RCC 7860 (cell line): ENCODE data around the gene GALNT18.
A peak's percentile ranks its signal among the peaks of the same experiment; 100 is the strongest.

Experiments
- DNase-seq: peaks from one replicate; pipeline ENCODE4 v3.0.0-alpha.2; 2015; ENCODE audit warnings: low spot score
- FAIRE-seq: peaks from 2 replicates; lab custom pipeline; 2012; peaks lifted over from hg19 to GRCh38; lab: Jason Lieb, UNC

GALNT18 gene

GRCh38 chr11:11621573-11622339, at the start of gene GALNT18:
Gene GALNT18 (minus strand): TSS chr11:11622005.
- peak; percentile 82 for DNase-seq
- no peak for FAIRE-seq

- no peak for FAIRE-seq
- no peak for DNase-seq
Observed at GRCh38 chr11:11670574-11670973, 48.8 kb upstream of the GALNT18 start.

- FAIRE-seq (no peak), DNase-seq (no peak)
Observed at GRCh38 chr11:11669233-11669846, 47.5 kb upstream of the GALNT18 start.

- FAIRE-seq (no peak), DNase-seq (no peak)
Observed at GRCh38 chr11:11668781-11669180, 47.0 kb upstream of the GALNT18 start.

- FAIRE-seq = no peak
- no peak for DNase-seq
Observed at GRCh38 chr11:11668274-11668673, 46.5 kb upstream of the GALNT18 start.

DNA sequence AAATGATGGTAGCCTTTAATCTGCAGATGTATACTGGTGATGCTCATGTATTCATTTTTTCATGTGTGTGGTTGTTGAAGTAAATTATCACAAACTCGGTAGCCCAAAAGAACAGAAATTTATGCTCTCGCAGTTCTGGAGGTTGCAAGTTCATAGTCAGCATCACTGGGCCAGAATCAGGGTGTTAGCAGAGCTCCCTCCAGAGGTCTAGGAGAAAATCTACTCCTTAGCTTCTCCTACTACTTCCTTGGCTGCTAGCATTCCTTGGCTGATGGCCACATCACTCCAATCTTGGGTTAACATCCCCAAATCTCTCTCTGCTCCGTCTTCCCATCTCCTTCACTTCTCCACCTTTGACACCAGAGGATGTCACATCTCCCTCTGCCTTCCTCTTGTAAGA, 45.3 kb upstream of the GALNT18 start:
- FAIRE-seq (no peak), DNase-seq (no peak)

DNA sequence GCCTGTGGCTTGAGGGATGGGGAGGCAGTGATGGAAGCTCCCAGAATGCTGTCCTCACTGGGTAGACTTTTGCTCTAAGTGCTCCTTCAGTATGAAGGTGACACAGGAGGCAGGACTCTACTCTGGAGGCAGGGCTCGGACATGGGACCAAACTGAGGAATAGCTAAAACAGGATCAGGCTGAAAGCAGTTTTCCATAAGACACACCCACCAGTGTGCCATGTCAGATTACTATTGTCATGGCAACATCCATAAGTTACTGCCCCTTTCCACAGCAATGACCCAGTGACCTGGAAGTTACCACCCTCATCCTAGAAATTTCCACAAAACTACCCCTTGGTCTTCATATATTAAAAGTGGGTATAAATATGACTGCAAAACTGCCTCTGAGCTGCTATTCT, 43.6 kb upstream of the GALNT18 start:
- DNase-seq (no peak), FAIRE-seq (no peak)

- DNase-seq = no peak
- FAIRE-seq = no peak
Observed at GRCh38 chr11:11663907-11664306, 42.1 kb upstream of the GALNT18 start.

- no peak for DNase-seq
- no peak for FAIRE-seq
Observed at GRCh38 chr11:11662578-11662977, 40.8 kb upstream of the GALNT18 start.

DNA sequence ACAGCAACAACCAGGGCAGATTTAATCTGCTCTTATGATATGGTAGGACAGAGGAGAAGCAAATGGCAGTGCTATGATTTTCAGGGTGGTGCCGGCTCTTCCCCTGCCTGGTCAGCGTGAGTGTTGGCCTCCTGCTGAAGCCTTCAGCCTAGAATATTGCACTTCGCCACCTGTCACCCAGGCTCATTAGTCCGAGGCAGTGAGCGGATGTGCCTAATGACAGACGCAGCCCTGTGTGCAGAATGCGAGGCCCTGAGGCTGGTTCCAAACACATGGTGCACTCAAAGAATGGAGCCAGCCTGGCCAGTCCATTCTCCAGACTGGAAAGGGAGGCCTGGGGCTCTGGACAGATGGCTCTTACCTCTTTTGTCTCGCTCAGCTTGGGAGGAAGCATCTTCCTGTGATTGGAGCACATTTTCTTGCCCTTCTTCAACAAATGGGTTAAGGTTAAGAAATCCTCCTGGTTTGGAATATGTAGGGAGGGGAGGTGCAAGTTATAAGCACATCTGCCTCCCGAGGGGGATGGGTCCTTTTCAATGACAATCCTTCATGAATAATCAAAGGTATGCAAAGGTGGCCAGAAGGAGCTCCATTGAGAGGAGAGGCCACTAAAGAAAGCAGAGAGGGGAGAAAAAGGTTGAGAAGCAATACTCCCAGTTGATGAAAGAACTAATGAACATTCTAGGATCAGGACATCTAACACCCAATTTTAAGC, 39.7 kb upstream of the GALNT18 start:
- DNase-seq (no peak), FAIRE-seq (no peak)

DNA sequence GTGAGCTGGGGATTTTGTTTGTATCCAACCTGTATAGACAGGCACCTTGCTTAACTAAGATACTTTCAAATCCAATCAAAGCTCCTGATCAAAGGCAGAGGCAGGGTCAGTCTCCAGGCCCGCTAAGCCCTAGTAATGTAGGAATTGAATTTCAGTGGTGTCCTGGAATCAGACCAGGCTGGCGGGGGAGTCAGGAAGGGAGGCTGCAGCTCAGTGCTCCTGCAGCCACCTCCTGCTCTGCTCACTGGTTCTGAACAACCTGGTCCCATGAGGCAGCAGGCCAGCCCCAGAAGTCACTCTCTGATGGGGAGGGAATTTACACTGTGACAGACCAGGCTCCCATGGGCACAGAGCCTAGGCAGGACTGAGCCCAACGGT, 38.5 kb upstream of the GALNT18 start:
- no peak for FAIRE-seq

GRCh38 chr11:11659567-11660362, 38.0 kb upstream of the GALNT18 start:
- DNase-seq = no peak
- no peak for FAIRE-seq

More for the DNA sequence above, 38.5 kb upstream of the GALNT18 start:
- DNase-seq = no peak

- no peak for DNase-seq
- no peak for FAIRE-seq
Observed at GRCh38 chr11:11657218-11657955, 35.6 kb upstream of the GALNT18 start.

GRCh38 chr11:11641581-11641980, 19.8 kb upstream of the GALNT18 start:
- DNase-seq (no peak), FAIRE-seq (no peak)

DNA sequence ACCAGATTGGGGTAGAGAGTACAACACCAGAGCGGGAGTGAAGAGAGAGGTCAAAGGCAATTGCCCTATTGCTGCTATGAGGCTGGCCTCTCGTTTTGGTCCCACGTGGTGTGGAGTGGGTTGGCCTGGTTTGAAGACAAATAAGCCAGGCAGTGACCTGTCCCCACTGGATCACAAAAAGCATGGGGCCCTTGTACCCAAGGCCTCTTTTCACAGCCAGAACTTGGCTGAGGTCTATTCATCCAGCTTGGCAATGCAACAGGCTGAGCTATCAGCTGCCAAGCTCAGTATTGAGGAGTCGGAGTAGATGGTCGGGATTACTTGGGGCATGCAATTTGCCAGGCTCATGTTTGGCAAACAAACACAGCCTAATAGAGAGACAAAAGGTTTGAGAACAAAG, 19.2 kb upstream of the GALNT18 start:
- DNase-seq = no peak
- no peak for FAIRE-seq

DNA sequence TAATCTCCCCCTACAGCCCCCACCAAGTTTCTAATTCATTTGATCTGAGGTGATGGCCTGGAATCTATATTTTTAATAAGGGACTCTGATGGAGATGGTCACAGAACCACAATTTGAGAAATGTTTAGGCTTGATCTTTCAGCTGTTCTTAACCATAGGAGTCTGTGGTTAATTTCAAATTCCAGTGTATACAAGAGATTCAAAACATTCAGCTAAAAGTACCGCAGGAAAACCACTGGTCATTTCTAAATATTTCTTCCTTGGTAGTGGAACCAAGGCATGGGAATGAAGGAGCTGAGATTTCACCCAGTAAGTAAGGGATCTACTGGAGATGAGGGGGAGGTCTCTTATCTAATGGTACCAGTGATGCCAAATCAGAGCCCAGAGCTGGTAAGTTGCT, 18.3 kb upstream of the GALNT18 start:
- FAIRE-seq = no peak
- no peak for DNase-seq

DNA sequence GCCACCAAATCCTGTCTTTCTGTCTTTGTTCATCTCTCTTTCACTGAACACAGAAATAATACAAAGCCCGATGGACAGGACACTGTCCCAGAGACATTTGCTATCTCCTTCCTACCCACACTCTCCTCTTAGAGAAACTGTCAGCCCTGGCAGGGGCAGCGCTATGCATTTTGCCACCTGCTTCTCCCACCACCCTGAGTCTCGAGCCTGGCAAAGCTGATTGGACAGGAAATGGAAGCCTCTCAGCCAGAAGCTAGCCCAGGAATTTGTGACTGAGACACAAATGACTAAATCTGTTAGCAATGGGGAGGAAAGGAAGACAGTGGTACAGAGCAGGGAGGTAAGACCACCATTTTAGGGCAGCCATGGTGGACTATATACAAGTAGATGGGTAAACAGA, 14.9 kb upstream of the GALNT18 start:
- FAIRE-seq (no peak), DNase-seq (no peak)

DNA sequence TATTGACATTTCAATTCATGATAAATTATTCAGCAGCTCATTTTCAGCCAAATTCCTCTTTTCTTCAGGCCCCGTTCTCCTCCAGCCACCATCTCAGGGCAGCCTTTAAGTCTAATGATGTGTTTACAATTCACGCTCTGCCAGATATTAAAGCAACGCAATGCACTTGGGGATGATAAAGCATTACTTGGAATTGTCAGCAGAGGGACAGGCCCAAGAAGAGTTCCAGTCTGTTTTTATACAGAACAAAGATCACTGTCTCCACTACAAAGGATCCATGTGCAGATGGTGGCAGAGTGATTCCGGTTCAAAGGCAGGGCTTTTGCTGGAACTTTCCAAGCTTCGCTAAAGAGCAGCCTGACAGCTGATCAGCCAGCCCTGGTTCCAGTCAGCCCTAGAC, 13.6 kb upstream of the GALNT18 start:
- FAIRE-seq (no peak), DNase-seq (no peak)

DNA sequence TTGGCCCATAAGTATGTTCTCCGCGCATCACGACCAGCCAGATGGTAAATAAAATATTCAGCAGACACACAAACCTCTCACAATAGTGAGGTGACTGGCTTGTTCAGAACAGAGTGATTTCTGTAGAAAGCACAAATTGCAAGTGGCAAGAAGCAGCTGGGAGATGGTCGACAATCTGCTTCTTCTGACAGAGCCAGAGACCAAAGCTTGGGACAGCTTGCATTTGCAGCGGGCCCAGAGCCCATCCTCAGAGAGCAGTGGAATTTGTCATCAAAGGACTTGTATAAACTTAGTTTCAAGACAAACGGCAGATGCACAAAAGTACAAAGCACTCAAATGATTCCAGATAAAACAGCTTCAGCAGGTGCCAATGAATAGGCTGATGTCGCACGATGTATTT, 7.6 kb upstream of the GALNT18 start:
- DNase-seq (no peak), FAIRE-seq (no peak)

DNA sequence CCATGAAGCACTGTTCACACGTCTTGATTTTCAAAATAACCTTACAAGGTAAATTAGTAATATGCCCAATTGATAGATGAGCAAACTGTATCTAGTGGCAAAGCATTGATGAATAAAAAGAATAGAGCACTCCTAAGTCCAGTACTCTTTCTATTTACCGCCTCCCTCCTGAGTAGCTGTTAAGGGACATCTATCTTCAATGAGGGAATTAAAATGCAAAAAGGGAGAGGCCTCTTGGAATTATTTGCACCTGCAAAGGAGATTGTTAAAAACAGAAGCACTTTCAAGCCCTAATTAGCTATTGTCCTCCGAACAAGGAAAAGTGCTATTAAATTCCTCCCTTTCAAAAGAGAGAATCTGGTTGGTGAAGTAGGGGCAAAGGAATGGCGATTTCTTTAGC, 6.8 kb upstream of the GALNT18 start:
- FAIRE-seq (no peak), DNase-seq (no peak)

- FAIRE-seq (no peak), DNase-seq (no peak)
Observed at GRCh38 chr11:11626128-11626527, 4.3 kb upstream of the GALNT18 start.
